Fibroblast of skin of abdomen (primary cell): ENCODE measurements around the gene PHF2.

ENCODE experiments used
- DNase-seq: peaks from one replicate; pipeline ENCODE4 v3.0.0-alpha.2; 2013

PHF2 gene

GRCh38 chr9:93603011-93603410, 26.6 kb downstream of the PHF2 start:
- DNase-seq: no peak

GRCh38 chr9:93603906-93604326, 27.5 kb downstream of the PHF2 start:
- DNase-seq: no peak

- DNase-seq: no peak
Observed at GRCh38 chr9:93606187-93606586, 29.8 kb downstream of the PHF2 start.

GRCh38 chr9:93610206-93610605, 33.8 kb downstream of the PHF2 start:
- no peak for DNase-seq

GRCh38 chr9:93612052-93612795, 35.8 kb downstream of the PHF2 start:
- DNase-seq: no peak

- no peak for DNase-seq
Observed at GRCh38 chr9:93612796-93613154, 36.4 kb downstream of the PHF2 start.

- DNase-seq: no peak
Observed at GRCh38 chr9:93613174-93613573, 36.8 kb downstream of the PHF2 start.

GRCh38 chr9:93613791-93614190, 37.4 kb downstream of the PHF2 start:
- DNase-seq: no peak

GRCh38 chr9:93614830-93615468, 38.6 kb downstream of the PHF2 start:
- DNase-seq: no peak

- DNase-seq: no peak
Observed at GRCh38 chr9:93616044-93616443, 39.7 kb downstream of the PHF2 start.

- DNase-seq: no peak
Observed at GRCh38 chr9:93617273-93617672, 40.9 kb downstream of the PHF2 start.

- no peak for DNase-seq
Observed at GRCh38 chr9:93619272-93619775, 42.9 kb downstream of the PHF2 start.

GRCh38 chr9:93620041-93620506, 43.7 kb downstream of the PHF2 start:
- no peak for DNase-seq

GRCh38 chr9:93620881-93621820, 44.8 kb downstream of the PHF2 start:
- no peak for DNase-seq

GRCh38 chr9:93621922-93622321, 45.5 kb downstream of the PHF2 start:
- no peak for DNase-seq

- no peak for DNase-seq
Observed at GRCh38 chr9:93622691-93623090, 46.3 kb downstream of the PHF2 start.

GRCh38 chr9:93623753-93624152, 47.4 kb downstream of the PHF2 start:
- no peak for DNase-seq

GRCh38 chr9:93624431-93624834, 48.0 kb downstream of the PHF2 start:
- DNase-seq: no peak

- no peak for DNase-seq
Observed at GRCh38 chr9:93624977-93625376, 48.6 kb downstream of the PHF2 start.

GRCh38 chr9:93629920-93630319, 53.5 kb downstream of the PHF2 start:
- no peak for DNase-seq

GRCh38 chr9:93630806-93631411, 54.5 kb downstream of the PHF2 start:
- no peak for DNase-seq

- DNase-seq: no peak
Observed at GRCh38 chr9:93633492-93634221, 57.3 kb downstream of the PHF2 start.
